GM23248 (cell line): ENCODE results near the gene PPP2R2B.

Source experiments
- EZH2 ChIP-seq: fragments of 200-600 bp; sonication (generic); IDR thresholded peaks from 2 replicates; pipeline ENCODE4 v1.6.1; 2018; ENCODE audit warnings: antibody characterized with exemption, mild to moderate bottlenecking; ENCODE audit not compliant: insufficient read depth, poor library complexity, severe bottlenecking
- EZH2phosphoT487 ChIP-seq: fragments of 200-600 bp; sonication (generic); IDR thresholded peaks from 2 replicates; pipeline ENCODE4 v1.6.1; 2018; ENCODE audit warnings: antibody characterized with exemption, moderate library complexity, mild to moderate bottlenecking, low read depth; ENCODE audit not compliant: insufficient read depth

- TF ChIP-seq EZH2phosphoT487 (no peak), EZH2 (no peak)
Observed at GRCh38 chr5:146840016-146840415, 38.5 kb downstream of the PPP2R2B start.
